T47D (cell line): Measurements from ENCODE around the gene MLLT6.

Experiments used
- DNase-seq, 2 experiments: peaks; one replicate each; pipeline versions ENCODE4 v3.0.0 to v3.0.0-alpha.2; 2011 to 2012; ENCODE audit warnings: low read depth in 1 of 2, low spot score in 1 of 2
- JUND ChIP-seq: IDR thresholded peaks from 2 replicates; pipeline ENCODE4 v1.6.1; 2012; ENCODE audit warnings: low read depth
- in situ Hi-C: cut with HindIII; loops from 2 replicates; pipeline ENCODE4 v1.10.0; 2016; ENCODE audit warnings: low sequenced_read_pairs, low pct_unique_long_range_greater_than_20kb

MLLT6 gene

DNA sequence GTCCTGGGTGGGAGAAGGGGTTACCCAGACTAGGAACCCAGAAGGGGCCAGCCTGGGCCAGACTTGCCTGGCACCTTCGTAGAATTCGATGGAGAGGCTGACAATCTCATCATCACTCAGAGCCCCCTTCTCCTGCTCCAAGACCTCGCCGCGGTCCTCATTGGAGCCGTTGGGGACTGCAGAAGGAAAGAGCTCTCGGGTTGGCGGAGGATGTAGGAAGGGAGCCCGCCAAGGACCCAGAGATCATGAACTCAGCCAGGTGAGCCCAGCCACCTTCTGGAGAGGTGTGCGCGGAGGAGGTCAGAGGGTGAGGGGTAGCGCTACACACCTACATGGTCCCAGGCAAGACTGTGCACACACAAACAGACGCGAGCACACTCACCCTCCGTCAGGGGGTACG, 33.6 kb downstream of the MLLT6 start:
- no peak for TF ChIP-seq JUND
- DNase-seq = no peak
- in situ Hi-C loops = no loop called here

DNA sequence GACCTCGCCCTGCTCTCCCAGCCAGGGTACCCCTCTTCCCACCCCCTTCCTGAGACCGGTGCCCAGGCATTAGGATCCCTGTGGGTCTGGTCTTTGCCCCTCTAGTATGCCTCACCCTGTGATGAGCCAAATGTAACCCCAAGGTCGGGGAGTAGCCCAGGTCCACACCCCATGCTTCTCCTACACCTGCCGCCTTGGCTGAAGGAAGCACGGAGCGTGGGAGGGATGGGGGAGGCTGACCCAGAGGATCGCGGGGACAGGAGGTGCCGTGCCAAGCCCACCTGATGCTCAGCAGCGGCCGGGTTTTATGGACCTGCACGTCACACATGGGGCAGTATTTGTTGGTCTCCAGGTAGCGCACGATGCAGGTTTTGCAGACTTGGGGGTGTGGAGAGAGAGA, 34.2 kb downstream of the MLLT6 start:
- no peak for DNase-seq
- in situ Hi-C loops = no loop called here
- no peak for TF ChIP-seq JUND

DNA sequence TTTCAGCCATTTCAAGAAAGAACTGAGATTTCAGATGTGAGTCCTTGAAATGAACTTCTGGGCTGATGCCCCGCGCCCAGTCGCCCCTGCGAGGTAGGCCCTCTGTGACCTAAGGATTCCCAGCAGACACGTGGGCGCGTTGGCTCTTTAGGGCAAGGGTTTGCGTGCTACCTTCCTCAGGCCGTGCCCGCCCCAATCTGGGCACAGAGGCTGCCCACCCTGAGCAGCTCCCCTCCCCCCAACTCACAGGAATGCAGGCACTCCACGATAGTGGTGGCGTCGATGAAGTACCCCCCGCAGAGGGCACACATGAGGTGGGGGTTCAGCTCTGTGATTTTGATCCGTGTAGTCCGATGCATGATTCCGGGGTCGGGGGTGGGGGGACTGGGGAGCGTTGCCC, 35.0 kb downstream of the MLLT6 start:
- no peak for DNase-seq
- in situ Hi-C loops = no loop called here
- no peak for TF ChIP-seq JUND

DNA sequence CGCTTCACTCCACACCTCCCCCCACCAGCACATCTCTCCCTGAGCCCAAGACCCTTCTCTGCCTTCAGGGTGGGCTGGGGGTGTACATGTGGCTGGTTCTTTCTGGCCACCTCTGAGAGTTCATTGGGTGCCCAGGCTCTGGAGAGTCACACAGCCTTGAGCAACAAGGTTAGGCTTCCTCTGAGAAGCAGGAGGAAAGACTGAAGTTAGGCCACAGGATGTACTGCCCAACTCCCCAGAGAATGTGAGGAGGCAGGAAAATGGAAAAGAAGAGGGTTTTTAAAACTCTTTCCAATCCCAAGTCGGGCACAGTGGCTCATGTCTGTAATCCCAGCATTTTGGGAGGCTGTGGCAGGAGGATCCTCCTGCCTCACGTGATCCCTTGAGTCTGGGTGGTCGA, 35.7 kb downstream of the MLLT6 start:
- in situ Hi-C loops = no loop called here
- no peak for DNase-seq
- TF ChIP-seq JUND = no peak

DNA sequence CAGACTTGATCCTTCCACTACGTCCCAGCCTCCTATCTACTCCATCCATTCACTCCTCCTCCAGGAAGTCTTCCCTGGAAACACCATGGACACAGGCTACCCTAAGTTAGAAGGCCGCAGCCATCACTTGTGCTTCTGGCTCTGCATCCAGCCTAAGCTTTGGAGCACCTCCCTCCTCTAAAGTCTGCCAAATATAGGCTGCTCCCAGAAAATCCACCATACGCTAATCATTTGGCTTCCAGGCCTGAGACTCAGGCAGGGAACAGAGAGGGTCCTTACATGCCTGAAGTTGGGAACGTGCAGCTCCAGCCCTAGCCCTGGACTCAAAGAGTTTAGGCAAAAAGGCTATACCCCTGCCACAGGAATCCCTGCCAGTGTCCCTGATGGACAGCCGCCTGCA, 36.4 kb downstream of the MLLT6 start:
- in situ Hi-C loops = no loop called here
- TF ChIP-seq JUND = no peak
- DNase-seq = no peak

DNA sequence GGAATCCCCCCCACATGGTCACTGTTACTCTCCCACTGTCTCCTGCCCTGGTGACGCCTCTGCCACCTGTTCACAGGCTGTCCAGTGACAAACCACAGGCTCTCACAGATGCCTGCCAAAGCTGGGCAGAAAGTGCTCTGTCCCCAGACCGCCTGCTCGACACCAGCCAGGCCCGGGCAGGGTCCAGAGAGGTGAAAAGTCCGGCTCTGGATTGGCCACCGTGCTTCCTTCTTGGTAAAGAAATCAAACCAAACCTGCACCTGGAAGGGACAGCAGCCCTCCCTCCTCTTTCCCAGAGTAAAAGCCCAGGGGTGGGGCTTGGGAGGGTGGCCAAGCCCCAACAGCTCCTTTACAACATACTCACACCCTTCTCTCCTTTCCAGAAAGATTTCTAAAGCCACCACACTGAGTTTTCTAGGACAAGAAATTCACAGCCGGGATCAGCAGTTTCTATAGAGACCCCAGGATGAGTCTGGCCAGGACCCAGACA, 36.9 kb downstream of the MLLT6 start:
- peak in 1 of 2 experiments; percentile 58 for DNase-seq
- TF ChIP-seq JUND = no peak
- in situ Hi-C loops = no loop called here

DNA sequence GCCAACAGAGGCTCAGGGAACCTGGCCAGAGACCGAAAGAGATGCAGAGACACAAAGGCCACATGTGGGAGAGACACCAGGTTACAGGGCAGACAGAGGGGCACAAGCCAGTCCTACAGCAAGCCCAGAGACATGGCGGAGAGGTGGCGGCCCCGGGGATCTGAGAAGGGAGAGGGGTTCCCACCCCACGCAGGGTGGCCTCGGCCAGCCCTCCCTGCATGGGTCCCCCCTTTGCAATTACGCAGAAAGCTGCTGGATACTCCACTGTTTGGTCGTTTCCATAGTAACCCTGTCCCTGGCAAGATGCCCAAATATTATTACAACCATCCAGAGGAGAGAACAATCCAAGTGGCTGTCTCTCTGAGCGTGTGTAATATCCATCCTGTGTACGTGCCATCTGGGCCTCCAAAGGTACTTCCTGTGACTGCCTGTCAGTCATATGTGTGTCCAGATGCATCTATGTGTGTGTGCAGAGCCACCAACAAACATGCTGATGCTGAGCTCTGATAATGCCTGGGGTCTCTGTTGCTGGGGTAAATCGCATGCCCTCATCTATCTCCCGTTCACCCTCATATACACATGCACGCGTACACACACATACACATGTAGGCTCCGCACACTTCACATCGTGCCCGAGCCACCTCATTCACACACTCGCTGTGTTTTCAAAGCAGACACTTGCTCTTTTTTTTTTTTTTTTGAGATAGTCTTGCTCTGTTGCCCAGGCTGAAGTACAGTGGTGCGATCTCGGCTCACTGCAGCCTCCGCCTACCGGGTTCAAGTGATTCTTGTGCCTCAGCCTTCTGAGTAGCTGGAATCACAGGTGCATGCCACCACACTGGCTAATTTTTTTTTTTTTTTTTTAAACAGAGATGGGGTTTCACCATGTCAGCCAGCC, 37.6 kb downstream of the MLLT6 start:
- TF ChIP-seq JUND = no peak
- in situ Hi-C loops = no loop called here
- DNase-seq = peak in 1 of 2 experiments; percentile 48

DNA sequence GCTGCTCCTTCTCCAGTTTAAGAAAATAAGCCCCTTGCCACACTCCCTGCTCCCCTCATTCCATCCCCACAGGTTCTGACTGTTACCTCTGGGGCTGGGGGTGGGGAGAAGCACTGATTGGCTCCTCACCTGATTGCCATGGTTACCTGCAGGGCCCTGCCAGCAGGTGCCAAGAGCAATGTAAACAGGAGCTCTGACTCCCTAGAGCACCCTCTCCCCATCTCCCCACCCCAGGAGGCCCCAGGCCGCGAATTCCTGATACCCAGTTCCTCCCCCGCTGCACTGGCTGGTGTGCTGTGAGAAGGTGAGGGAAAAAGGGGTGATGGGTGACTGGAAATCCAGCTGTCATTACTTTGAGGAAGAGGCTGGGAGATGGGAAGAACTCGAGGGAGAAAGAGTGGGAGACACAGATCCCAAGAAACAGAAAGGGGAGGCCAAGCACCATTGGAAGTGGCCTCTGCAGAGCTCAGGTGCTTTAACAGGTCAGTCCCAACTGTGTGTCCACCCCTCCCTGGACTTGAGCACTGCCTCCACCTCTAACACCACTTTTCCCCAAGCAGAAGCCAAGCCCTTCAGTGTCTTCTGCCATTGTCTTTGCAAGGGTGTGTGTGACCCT, 38.6 kb downstream of the MLLT6 start:
- TF ChIP-seq JUND = no peak
- peak; percentile 65 to 79 for DNase-seq
- in situ Hi-C loops = no loop called here

DNA sequence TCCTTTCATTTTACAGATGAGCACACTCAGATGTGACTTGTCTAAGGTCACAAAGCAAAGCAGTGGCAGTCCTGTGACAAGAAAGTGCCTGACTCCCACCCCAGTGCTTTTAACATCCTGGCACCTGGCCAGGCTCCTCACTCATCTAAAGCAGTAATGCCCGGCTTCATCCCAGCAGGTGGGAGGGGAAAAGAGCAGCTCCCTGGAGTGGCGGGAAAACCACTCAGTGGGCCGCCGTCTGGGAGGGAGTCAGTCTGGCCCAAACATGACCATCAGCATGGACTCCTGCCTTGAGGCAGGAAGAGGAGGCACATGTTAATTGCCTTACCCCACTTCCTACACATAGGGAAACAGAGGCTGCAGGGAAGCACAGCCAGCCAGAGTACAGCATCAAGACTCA, 40.5 kb downstream of the MLLT6 start:
- TF ChIP-seq JUND = no peak
- DNase-seq = no peak
- in situ Hi-C loops = no loop called here

DNA sequence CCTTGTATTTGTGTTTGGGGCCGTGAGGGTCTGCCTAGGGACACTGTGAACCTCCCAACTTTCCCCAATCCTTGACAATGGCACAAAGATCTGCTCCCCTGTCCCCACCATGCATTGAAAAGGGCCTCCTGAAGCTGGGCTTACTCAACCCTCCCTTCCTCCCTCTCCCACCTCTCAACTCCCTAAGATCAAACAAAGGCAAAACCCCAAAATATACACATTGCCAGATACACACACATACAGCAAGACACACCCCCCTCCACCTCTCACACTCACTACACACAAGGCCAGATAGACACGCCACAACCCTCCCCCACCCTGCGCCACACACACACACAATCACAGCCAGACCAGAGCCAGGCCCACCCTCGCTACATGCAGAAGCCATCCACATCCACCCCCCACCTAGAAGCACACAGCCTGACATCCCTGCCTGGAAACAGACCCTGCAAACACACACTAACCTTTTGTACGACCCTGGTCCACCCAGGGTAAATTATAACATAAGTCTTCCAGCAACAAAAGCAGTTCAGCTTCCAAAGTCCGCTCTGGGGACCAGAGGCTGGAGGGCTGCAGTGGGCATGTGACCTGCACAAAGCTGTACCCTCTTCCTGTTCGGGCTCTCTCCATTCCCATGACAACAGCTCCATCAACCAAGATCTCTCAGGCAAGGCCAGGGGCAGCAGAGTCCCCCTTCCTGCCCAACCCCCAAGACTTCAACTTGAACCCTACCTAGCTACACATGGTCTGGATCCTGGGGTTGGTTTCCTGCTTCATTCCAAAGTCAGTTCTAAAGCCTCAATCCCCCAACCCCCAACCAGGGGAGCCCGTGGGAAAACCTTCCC, 41.2 kb downstream of the MLLT6 start:
- in situ Hi-C loops = no loop called here
- no peak for DNase-seq
- no peak for TF ChIP-seq JUND

DNA sequence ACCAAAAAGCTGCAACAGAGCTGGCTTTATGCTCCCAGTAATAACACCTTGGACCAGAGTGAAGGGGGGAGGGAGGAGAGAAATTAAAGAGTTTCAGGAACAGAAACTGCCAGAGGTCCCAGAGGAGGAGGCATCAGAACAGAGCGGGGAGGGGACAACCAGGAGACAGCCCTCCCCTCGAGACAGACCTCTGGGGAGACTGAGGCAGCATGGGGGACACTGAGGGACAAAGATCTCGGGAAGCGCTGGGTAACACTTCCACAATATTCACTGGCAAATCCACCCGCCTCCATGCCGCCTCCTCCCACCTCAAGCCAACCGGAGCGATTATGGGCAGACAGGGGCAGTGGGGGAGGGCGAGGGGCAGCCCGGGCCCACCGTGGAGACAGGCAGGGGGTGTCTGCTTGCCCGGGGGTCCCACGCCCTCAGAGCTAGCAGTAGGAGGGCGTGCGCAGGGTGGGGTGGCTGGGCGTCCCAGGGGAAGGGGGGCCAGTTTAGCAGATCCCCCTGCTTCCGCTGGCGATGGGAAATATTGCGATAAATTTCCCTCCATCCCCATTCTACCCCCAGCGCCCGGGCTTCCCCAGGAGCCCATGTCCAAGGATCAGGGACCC, 41.9 kb downstream of the MLLT6 start:
- TF ChIP-seq JUND = no peak
- no peak for DNase-seq
- in situ Hi-C loops = no loop called here

DNA sequence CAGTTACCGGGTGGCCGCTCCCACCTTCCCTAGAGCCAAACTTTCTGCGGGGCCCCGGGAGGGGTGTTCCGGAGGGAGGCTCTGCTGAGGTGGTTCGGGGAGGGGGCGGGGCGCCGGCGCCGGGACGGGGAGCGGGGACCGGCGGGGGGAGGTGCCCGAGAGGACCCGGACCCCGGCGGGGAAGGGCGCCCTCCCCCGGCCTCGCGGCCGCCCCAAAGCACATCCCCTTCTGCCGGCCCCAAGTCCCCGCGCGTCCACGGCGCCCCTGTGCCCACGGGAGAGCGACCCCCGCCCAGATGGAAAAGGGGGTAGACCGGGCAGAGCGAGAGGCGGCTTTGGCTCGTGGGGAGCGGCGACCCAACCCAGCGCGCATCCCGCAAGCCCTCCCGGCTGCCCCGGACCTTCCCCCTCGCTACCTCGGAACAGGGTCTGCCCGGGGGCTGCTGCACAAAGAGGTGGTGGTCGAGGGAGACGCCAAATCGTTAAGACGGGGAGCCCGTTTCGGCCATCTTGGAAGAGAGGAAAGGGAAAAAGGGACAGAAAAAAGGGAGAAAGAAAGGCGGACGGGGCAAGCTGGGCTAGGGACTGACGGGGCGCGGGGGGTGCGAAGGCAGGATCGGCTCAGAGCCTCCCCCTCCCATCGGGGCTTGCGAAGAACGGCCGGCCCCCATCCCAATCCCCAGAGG, 42.5 kb downstream of the MLLT6 start:
- DNase-seq = no peak
- no peak for TF ChIP-seq JUND
- in situ Hi-C loops = no loop called here
